Lung (tissue), 12 donors: ENCODE measurements around the gene AK8. TPM values are rescaled to one million over a fixed set of nuclear protein-coding genes. Genes with fewer than 3 reads are reported as not detected.

Source experiments
- ATAC-seq: fragments of 200-7000 bp; cut with Tn5 transposase; one replicate; pipeline ENCODE4 v1.9.1; 2020; ENCODE audit warnings: moderate number of reproducible peaks; ENCODE audit not compliant: insufficient read depth, low FRiP score
- DNase-seq, 3 donors: peaks; one replicate each; pipeline ENCODE4 v3.0.0-alpha.2; 2013 to 2017
- H3K27ac ChIP-seq, 2 donors: one replicate each; pipeline ENCODE4 v1.5.1; 2013; ENCODE audit warnings: mild to moderate bottlenecking in 2 of 2, moderate library complexity in 2 of 2, control low read depth in 1 of 2, inconsistent platforms in 1 of 2, low read depth in 1 of 2, low read length in 1 of 2
- H3K27me3 ChIP-seq, 3 donors: one replicate each; pipeline ENCODE4 v1.5.1; 2013; ENCODE audit warnings: low read length in 2 of 3; ENCODE audit not compliant: control insufficient read depth in 3 of 3, insufficient read depth in 3 of 3
- H3K36me3 ChIP-seq, 4 donors: one replicate each; pipeline ENCODE4 v1.5.1; 2013; ENCODE audit warnings: low read length in 4 of 4, mild to moderate bottlenecking in 1 of 4, moderate library complexity in 1 of 4; ENCODE audit not compliant: control insufficient read depth in 4 of 4, insufficient read depth in 4 of 4
- H3K4me1 ChIP-seq, 5 donors: one replicate each; pipeline ENCODE4 v1.5.1; 2013; ENCODE audit warnings: low read length in 5 of 5, mild to moderate bottlenecking in 2 of 5, moderate library complexity in 1 of 5; ENCODE audit not compliant: control insufficient read depth in 5 of 5, insufficient read depth in 5 of 5
- H3K4me3 ChIP-seq: one replicate; pipeline ENCODE4 v1.5.1; 2013; ENCODE audit warnings: mild to moderate bottlenecking, control low read depth, moderate library complexity
- H3K9ac ChIP-seq, 2 donors: one replicate each; pipeline ENCODE4 v1.5.1; 2013; ENCODE audit warnings: low read length in 2 of 2, control low read depth in 1 of 2; ENCODE audit not compliant: insufficient read depth in 1 of 2
- H3K9me3 ChIP-seq, 4 donors: one replicate each; pipeline ENCODE4 v1.5.1; 2013; ENCODE audit warnings: low read length in 3 of 4, mild to moderate bottlenecking in 1 of 4, moderate library complexity in 1 of 4; ENCODE audit not compliant: control insufficient read depth in 4 of 4, insufficient read depth in 3 of 4
- WGBS, 2 donors: extraction: QIAGEN DNeasy Blood & Tissue Kit; methylation state at CpG; one replicate each; pipeline ENCODE4 v1.1.7; 2013; 5-methylcytosine and 5-hydroxymethylcytosine counted together
- polyA plus RNA-seq, 2 donors: library from polyadenylated mRNA; stranded (reverse); fragments of 200-250 nt; gene quantifications; one replicate each; pipeline ENCODE4 v1.2.1, GENCODE V29; 2013
- total RNA-seq, 2 donors: library from RNA; depleted of rRNA in 1 of 2; stranded (reverse); fragments of >200 nt in 1 of 2; gene quantifications; one replicate each; pipeline ENCODE4 v1.2.1, GENCODE V29; 2014 to 2021
- TF ChIP-seq, protein P1 (sequence below): IDR thresholded peaks from 2 replicates; pipeline ENCODE4 v1.5.1; 2012; ENCODE audit warnings: mild to moderate bottlenecking; ENCODE audit errors: control extremely low read depth, extremely low read depth
- donor health status: control.
- donor health status: control.
- donor health status: Bipolar disorder and iron deficiency.
- donor health status: healthy.
- donor health status: DM: yes; HTN: yes; CAD: no.

AK8 gene
- total and polyA plus RNA-seq, 4 donors: 1.9 to 10.6 (median 3.7) TPM

DNA sequence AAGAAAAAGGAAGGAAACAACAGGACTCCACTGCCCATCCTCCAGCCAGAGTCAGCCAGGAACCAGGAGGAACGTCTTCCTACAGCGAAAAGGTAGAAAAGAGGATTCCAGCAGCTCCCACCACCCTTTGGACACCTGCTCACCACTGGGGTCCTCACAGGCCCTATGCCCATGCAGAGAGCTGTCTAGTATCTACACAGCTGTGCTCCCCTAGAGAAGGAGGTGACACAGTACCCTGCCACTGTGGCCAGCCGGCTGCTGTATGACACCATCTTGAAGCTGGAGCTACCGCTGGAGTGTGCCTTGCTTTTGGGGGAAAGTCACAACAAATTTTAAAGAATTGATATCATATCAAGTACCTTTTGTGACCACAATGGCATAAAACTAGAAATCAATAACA, 115.2 kb downstream of the AK8 start:
- Histone ChIP-seq H3K27ac (no peak overlapping the region), H3K27me3 (no peaks in the 10 kb centered on the region), H3K9ac (no peak overlapping the region), H3K9me3 (no peaks in the 10 kb centered on the region), H3K4me3 (no peak overlapping the region), H3K36me3 (no peaks in the 10 kb centered on the region), H3K4me1 (no peaks in the 10 kb centered on the region)
- ATAC-seq: no peak
- 90 to 92% methylated on average over 4 of the region's 4 CpGs for WGBS, 2 donors
- no peak for DNase-seq
- TF ChIP-seq, protein P1, sequence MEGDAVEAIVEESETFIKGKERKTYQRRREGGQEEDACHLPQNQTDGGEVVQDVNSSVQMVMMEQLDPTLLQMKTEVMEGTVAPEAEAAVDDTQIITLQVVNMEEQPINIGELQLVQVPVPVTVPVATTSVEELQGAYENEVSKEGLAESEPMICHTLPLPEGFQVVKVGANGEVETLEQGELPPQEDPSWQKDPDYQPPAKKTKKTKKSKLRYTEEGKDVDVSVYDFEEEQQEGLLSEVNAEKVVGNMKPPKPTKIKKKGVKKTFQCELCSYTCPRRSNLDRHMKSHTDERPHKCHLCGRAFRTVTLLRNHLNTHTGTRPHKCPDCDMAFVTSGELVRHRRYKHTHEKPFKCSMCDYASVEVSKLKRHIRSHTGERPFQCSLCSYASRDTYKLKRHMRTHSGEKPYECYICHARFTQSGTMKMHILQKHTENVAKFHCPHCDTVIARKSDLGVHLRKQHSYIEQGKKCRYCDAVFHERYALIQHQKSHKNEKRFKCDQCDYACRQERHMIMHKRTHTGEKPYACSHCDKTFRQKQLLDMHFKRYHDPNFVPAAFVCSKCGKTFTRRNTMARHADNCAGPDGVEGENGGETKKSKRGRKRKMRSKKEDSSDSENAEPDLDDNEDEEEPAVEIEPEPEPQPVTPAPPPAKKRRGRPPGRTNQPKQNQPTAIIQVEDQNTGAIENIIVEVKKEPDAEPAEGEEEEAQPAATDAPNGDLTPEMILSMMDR: no peak

DNA sequence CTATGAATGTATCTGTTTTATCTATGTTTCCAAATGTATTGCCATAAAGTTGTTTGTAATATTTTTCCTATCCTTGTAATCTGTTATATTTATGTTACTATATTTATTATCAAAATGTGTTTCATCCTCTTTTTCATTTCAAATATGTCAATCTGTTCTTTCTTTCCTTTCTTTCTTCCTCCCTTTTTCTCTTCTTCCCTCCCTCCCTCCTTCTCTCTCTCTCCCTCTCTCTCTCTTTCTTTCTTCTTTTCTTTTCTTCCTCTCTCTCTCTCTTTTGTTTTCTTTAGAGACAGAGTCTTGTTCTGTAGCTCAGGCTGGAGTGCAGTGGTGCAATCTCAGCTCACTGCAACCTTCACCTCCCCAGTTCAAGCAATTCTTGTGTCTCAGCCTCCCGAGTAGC, 116.5 kb downstream of the AK8 start:
- TF ChIP-seq, protein P1: no peak
- ATAC-seq: no peak
- no peak for DNase-seq
- H3K9me3 ChIP-seq: no peaks in the 10 kb centered on the region
- H3K9ac ChIP-seq: no peak overlapping the region
- no peaks in the 10 kb centered on the region for H3K36me3 ChIP-seq
- WGBS, 2 donors: 94 to 97% methylated on average over 1 of the region's 1 CpG
- no peak overlapping the region for H3K27ac ChIP-seq
- no peak overlapping the region for H3K4me3 ChIP-seq
- no peaks in the 10 kb centered on the region for H3K27me3 ChIP-seq
- no peaks in the 10 kb centered on the region for H3K4me1 ChIP-seq

DNA sequence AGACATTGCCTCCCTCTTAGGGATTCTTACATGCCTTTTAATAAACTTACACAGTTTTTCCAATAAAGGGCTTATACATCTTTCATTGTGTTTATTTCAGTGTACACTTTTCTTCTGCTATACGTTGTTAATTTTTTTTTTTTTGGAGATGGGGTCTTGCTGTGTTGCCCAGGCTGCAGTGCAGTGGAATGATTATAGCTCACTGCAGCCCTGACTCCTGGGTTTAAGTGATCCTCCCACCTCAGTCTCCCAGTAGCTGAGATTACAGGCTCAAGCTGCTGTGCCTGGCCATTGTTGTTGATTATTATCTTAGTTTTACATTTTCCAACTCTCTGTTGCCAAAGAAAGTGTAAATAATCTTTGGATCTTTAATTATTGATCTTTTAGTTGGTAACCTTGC, 118.0 kb downstream of the AK8 start:
- no peak for DNase-seq
- Histone ChIP-seq H3K27me3 (no peaks in the 10 kb centered on the region), H3K4me3 (no peak overlapping the region), H3K27ac (no peak overlapping the region), H3K9ac (no peak overlapping the region), H3K36me3 (no peaks in the 10 kb centered on the region), H3K9me3 (no peaks in the 10 kb centered on the region), H3K4me1 (no peaks in the 10 kb centered on the region)
- no peak for ATAC-seq
- TF ChIP-seq, protein P1: no peak
- WGBS, 2 donors: 78 to 88% methylated on average over 1 of the region's 1 CpG

DNA sequence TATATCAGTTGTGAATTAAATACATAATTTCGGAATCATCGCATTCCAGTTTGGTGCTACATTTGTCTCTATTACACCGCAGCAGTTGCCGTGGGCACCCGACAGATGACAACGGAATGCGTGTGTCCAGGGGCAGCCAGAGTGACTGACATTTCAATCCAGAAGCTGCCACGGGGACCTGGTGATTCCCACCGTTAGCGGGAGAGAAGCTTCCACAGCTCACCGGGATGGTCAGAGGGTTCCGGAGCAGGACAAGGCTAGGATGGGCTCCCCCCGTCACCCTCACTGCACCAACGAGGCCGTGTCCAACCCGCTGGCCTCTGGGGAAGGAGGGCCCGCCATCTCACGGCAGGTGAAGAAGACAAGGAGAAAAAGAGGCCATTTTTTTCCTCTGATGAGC, 121.1 kb downstream of the AK8 start:
- 84 to 87% methylated on average over 18 of the region's 18 CpGs for WGBS, 2 donors
- Histone ChIP-seq H3K27ac (no peak overlapping the region), H3K4me1 (peaks cover 0 to 10% (median 0%) of the 10 kb centered on the region in 5 donors), H3K9ac (no peak overlapping the region), H3K27me3 (no peaks in the 10 kb centered on the region), H3K4me3 (no peak overlapping the region), H3K9me3 (no peaks in the 10 kb centered on the region), H3K36me3 (no peaks in the 10 kb centered on the region)
- TF ChIP-seq, protein P1: no peak
- ATAC-seq (no peak), DNase-seq (no peak)
